Neural progenitor cell (in vitro differentiated cells): ENCODE results near the gene FSCN2. TPM values are rescaled to one million over a fixed set of nuclear protein-coding genes. Genes with fewer than 3 reads are reported as not detected.

Experiments used
- DNase-seq: peaks from one replicate; pipeline ENCODE4 v3.0.0-alpha.2; 2016; ENCODE audit warnings: low spot score
- H2AFZ ChIP-seq: fragments of 200-600 bp; sonication (generic); replicated peaks from 2 replicates; pipeline ENCODE4 v1.6.1; 2016; ENCODE audit warnings: antibody characterized with exemption
- H3F3A ChIP-seq: fragments of 200-600 bp; sonication (generic); 2 replicates; pipeline ENCODE4 v1.6.1; 2016; ENCODE audit warnings: antibody characterized with exemption, low read depth
- H3K27ac ChIP-seq: fragments of 200-600 bp; sonication (generic); 2 replicates; pipeline ENCODE4 v1.5.1; 2016; ENCODE audit warnings: mild to moderate bottlenecking
- H3K27me3 ChIP-seq: fragments of 200-600 bp; sonication (generic); 2 replicates; pipeline ENCODE4 v1.6.1; 2016; ENCODE audit warnings: mild to moderate bottlenecking, moderate library complexity
- H3K36me3 ChIP-seq: fragments of 200-600 bp; sonication (generic); 2 replicates; pipeline ENCODE4 v1.5.1; 2016
- H3K4me1 ChIP-seq: fragments of 200-600 bp; sonication (generic); 2 replicates; pipeline ENCODE4 v1.6.1; 2016; ENCODE audit warnings: mixed run types
- H3K4me2 ChIP-seq: fragments of 200-600 bp; sonication (generic); 2 replicates; pipeline ENCODE4 v1.6.1; 2016
- H3K4me3 ChIP-seq: fragments of 200-600 bp; sonication (generic); 2 replicates; pipeline ENCODE4 v1.5.1; 2016
- H3K79me2 ChIP-seq: fragments of 200-600 bp; sonication (generic); 2 replicates; pipeline ENCODE4 v1.6.1; 2016; ENCODE audit warnings: low read depth
- H3K9ac ChIP-seq: fragments of 200-600 bp; sonication (generic); 2 replicates; pipeline ENCODE4 v1.6.1; 2016
- H3K9me3 ChIP-seq: fragments of 200-600 bp; sonication (generic); 2 replicates; pipeline ENCODE4 v1.5.1; 2016; ENCODE audit warnings: low read depth
- H4K20me1 ChIP-seq: fragments of 200-600 bp; sonication (generic); 2 replicates; pipeline ENCODE4 v1.6.1; 2016; ENCODE audit warnings: low read depth
- H3K27ac Mint-ChIP-seq: 3 replicates; pipeline ENCODE4 v1.8.0; 2021; ENCODE audit warnings: mixed read lengths
- H3K27me3 Mint-ChIP-seq: 2 replicates; pipeline ENCODE4 v1.8.0; 2022; ENCODE audit warnings: low read depth, mild to moderate bottlenecking, inconsistent platforms, moderate library complexity, mixed read lengths; ENCODE audit not compliant: insufficient read depth
- H3K36me3 Mint-ChIP-seq: 3 replicates; pipeline ENCODE4 v1.8.0; 2021; ENCODE audit warnings: mixed read lengths
- H3K4me1 Mint-ChIP-seq: 3 replicates; pipeline ENCODE4 v1.8.0; 2021; ENCODE audit warnings: mixed read lengths
- H3K4me3 Mint-ChIP-seq: 3 replicates; pipeline ENCODE4 v1.8.0; 2021; ENCODE audit warnings: mild to moderate bottlenecking, moderate library complexity, mixed read lengths
- H3K9me3 Mint-ChIP-seq: 3 replicates; pipeline ENCODE4 v1.8.0; 2020; ENCODE audit warnings: mixed read lengths
- EZH2 ChIP-seq: fragments of 200-600 bp; sonication (generic); IDR thresholded peaks from 2 replicates; pipeline ENCODE4 v1.6.1; 2017; ENCODE audit warnings: antibody characterized with exemption, mild to moderate bottlenecking, moderate library complexity
- EZH2phosphoT487 ChIP-seq: fragments of 200-600 bp; sonication (generic); IDR thresholded peaks from 2 replicates; pipeline ENCODE4 v1.6.1; 2017; ENCODE audit warnings: antibody characterized with exemption
- total RNA-seq: library from RNA; depleted of rRNA; stranded (reverse); fragments of >200 nt; gene quantifications from 2 replicates; pipeline ENCODE4 v1.2.3, GENCODE V29; 2015; ENCODE audit warnings: low replicate concordance
- TF ChIP-seq, protein P1 (sequence below): fragments of 200-600 bp; sonication (generic); IDR thresholded peaks from 2 replicates; pipeline ENCODE4 v1.5.1; 2017; ENCODE audit warnings: antibody characterized with exemption, mild to moderate bottlenecking

Gene FSCN2
- total RNA-seq, 1 donor from 2014 or later: not detected

DNA sequence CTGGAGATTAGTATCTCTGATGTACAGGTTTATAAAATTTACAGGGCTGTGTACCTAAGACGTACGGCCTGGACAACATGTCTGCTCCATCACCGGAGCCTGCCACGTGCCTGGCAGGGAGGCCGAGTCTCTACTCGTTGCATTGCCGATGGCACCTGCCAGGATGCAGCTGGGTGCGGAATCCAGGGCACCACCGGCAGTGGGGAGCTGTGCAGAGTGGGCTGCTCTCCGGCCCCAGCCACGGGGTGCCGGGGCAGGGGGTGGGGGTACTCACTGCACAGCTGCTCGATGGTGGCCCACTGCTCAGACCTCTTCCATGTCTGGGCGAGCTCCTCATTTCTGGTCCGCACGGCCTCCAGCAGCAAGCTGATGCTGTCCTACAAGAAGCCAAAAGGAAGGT, 37.1 kb downstream of the FSCN2 start:
- H4K20me1 ChIP-seq: no peaks in the 10 kb centered on the region
- H3K79me2 ChIP-seq: no peaks in the 10 kb centered on the region
- no peaks in the 10 kb centered on the region for H3K27me3 Mint-ChIP-seq
- no peak overlapping the region for H3K4me3 Mint-ChIP-seq
- H3K9ac ChIP-seq: no peak overlapping the region
- no peaks in the 10 kb centered on the region for H3K9me3 ChIP-seq
- H3K4me1 ChIP-seq: no peaks in the 10 kb centered on the region
- no peak overlapping the region for H2AFZ ChIP-seq
- H3K4me1 Mint-ChIP-seq: no peaks in the 10 kb centered on the region
- H3K4me2 ChIP-seq: no peak overlapping the region
- no peak for DNase-seq
- H3K27me3 ChIP-seq: no peaks in the 10 kb centered on the region
- H3K4me3 ChIP-seq: no peak overlapping the region
- no peaks in the 10 kb centered on the region for H3F3A ChIP-seq
- H3K27ac ChIP-seq: no peak overlapping the region
- peak overlapping the region; percentile 29 for H3K27ac Mint-ChIP-seq
- TF ChIP-seq, protein P1, sequence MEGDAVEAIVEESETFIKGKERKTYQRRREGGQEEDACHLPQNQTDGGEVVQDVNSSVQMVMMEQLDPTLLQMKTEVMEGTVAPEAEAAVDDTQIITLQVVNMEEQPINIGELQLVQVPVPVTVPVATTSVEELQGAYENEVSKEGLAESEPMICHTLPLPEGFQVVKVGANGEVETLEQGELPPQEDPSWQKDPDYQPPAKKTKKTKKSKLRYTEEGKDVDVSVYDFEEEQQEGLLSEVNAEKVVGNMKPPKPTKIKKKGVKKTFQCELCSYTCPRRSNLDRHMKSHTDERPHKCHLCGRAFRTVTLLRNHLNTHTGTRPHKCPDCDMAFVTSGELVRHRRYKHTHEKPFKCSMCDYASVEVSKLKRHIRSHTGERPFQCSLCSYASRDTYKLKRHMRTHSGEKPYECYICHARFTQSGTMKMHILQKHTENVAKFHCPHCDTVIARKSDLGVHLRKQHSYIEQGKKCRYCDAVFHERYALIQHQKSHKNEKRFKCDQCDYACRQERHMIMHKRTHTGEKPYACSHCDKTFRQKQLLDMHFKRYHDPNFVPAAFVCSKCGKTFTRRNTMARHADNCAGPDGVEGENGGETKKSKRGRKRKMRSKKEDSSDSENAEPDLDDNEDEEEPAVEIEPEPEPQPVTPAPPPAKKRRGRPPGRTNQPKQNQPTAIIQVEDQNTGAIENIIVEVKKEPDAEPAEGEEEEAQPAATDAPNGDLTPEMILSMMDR: no peak
- TF ChIP-seq EZH2phosphoT487: no peak
- no peak for TF ChIP-seq EZH2
- H3K9me3 Mint-ChIP-seq: no peaks in the 10 kb centered on the region
- H3K36me3 Mint-ChIP-seq: peaks cover 12% of the 10 kb centered on the region
- H3K36me3 ChIP-seq: no peaks in the 10 kb centered on the region

DNA sequence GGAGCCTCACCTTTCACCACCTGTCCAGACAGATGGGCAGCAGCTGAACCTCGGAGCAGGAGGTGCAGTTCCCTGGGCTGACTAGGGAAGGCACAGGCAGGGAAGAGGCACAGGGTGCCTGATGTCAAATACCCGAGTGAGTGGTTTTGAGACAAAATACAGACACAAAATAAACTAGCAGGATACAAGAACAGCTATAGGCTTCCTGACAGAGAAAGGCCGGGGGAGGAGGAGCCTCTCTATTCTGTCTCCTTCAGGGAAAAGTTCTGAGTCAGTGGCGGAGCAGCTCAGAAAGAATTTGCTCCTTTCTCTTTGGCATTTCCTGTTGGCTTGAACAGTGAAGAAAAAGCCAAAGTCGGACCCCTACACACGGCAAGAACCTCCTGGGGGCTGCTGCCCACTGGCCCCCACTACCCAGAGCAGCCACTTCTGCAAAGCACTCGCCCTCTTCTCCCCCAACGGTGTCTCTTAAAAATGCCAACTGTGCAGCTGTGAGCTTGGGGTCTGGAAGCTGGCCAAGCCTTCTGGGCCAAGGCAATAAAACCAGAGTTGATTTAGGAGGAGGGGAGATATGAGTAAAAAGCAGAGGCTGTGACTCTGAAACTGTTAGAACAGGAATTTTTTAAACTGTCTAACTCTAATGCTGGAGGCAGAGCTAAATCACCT, 38.4 kb downstream of the FSCN2 start:
- Histone ChIP-seq H3K4me3 (no peak overlapping the region), H3K27ac (no peak overlapping the region), H3K4me1 (no peaks in the 10 kb centered on the region), H3K9me3 (no peaks in the 10 kb centered on the region), H3K36me3 (no peaks in the 10 kb centered on the region), H2AFZ (no peak overlapping the region), H3K79me2 (no peaks in the 10 kb centered on the region), H3F3A (no peaks in the 10 kb centered on the region), H3K27me3 (no peaks in the 10 kb centered on the region), H4K20me1 (no peaks in the 10 kb centered on the region), H3K4me2 (no peak overlapping the region), H3K9ac (no peak overlapping the region)
- H3K36me3 Mint-ChIP-seq: peaks cover 9% of the 10 kb centered on the region
- DNase-seq: no peak
- no peaks in the 10 kb centered on the region for H3K4me1 Mint-ChIP-seq
- H3K27me3 Mint-ChIP-seq: no peaks in the 10 kb centered on the region
- TF ChIP-seq EZH2: no peak
- TF ChIP-seq EZH2phosphoT487: no peak
- TF ChIP-seq, protein P1: no peak
- H3K4me3 Mint-ChIP-seq: no peak overlapping the region
- H3K27ac Mint-ChIP-seq: no peak overlapping the region
- no peaks in the 10 kb centered on the region for H3K9me3 Mint-ChIP-seq

DNA sequence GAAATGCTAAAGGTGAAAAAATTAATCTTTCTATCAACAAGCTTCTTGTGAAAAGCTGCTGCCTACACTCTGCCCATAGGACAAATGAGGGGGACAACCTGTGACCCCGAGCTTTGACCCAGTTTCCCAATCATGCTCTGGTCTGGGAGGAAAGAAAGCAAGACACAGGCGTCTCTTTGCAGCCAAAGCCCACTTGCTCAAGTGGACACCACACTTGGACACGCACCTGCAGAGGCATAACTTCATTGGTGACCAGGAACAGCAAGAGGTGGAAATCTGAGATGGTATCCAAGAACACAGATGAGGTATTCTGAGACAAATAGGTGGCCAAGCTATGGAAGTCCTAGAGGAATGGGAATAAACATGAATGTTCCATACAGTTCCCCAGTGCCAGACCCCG, 39.0 kb downstream of the FSCN2 start:
- Histone ChIP-seq H2AFZ (no peak overlapping the region), H3K36me3 (no peaks in the 10 kb centered on the region), H3K79me2 (no peaks in the 10 kb centered on the region), H3K27ac (no peak overlapping the region), H3K9me3 (no peaks in the 10 kb centered on the region), H3F3A (no peaks in the 10 kb centered on the region), H3K27me3 (no peaks in the 10 kb centered on the region), H3K4me3 (no peak overlapping the region), H3K4me2 (no peak overlapping the region), H3K9ac (no peak overlapping the region), H3K4me1 (no peaks in the 10 kb centered on the region), H4K20me1 (no peaks in the 10 kb centered on the region)
- H3K4me3 Mint-ChIP-seq: no peak overlapping the region
- H3K36me3 Mint-ChIP-seq: peaks cover 9% of the 10 kb centered on the region
- no peak overlapping the region for H3K27ac Mint-ChIP-seq
- H3K27me3 Mint-ChIP-seq: no peaks in the 10 kb centered on the region
- H3K9me3 Mint-ChIP-seq: no peaks in the 10 kb centered on the region
- TF ChIP-seq EZH2 (no peak), EZH2phosphoT487 (no peak)
- TF ChIP-seq, protein P1: no peak
- no peak for DNase-seq
- no peaks in the 10 kb centered on the region for H3K4me1 Mint-ChIP-seq
